SJSA1 (cell line): ENCODE data around the gene NSDHL. TPM values are rescaled to one million over a fixed set of nuclear protein-coding genes. Genes with fewer than 3 reads are reported as not detected.

Experiments used
- DNase-seq, 2 experiments: peaks; one replicate each; pipeline ENCODE4 v3.0.0-alpha.2; 2015 to 2020; ENCODE audit warnings: low spot score in 2 of 2, low read depth in 1 of 2
- H3K27ac ChIP-seq: fragments of 250-450 bp; sonication (Bioruptor Pico); 2 replicates; pipeline ENCODE4 v1.5.1; 2020; ENCODE audit warnings: mild to moderate bottlenecking, moderate library complexity
- H3K27me3 ChIP-seq: fragments of 250-450 bp; sonication (Bioruptor Pico); replicated peaks from 2 replicates; pipeline ENCODE4 v1.5.1; 2020; ENCODE audit warnings: mild to moderate bottlenecking, moderate library complexity
- H3K36me3 ChIP-seq: fragments of 250-450 bp; sonication (Bioruptor Pico); 2 replicates; pipeline ENCODE4 v1.5.1; 2020; ENCODE audit warnings: mild to moderate bottlenecking
- H3K4me1 ChIP-seq: fragments of 250-450 bp; sonication (Bioruptor Pico); replicated peaks from 2 replicates; pipeline ENCODE4 v1.6.1; 2021; ENCODE audit warnings: mild to moderate bottlenecking
- H3K4me3 ChIP-seq: fragments of 250-450 bp; sonication (Bioruptor Pico); 2 replicates; pipeline ENCODE4 v1.5.1; 2020; ENCODE audit warnings: mild to moderate bottlenecking
- H3K9me3 ChIP-seq: fragments of 250-450 bp; sonication (Bioruptor Pico); replicated peaks from 2 replicates; pipeline ENCODE4 v1.5.1; 2020; ENCODE audit warnings: mild to moderate bottlenecking
- total RNA-seq: library from RNA; depleted of rRNA; stranded (reverse); fragments of >200 nt; shearing (Covaris generic); gene quantifications from 2 replicates; pipeline ENCODE4 v1.2.3, GENCODE V29; 2014

The NSDHL gene
- total RNA-seq, 1 experiment from 2014 or later = 12.7 TPM

- no peak for DNase-seq
Measured at GRCh38 chrX:152861826-152862225, 31.0 kb downstream of the NSDHL start.

GRCh38 chrX:152865232-152865920 lies 34.5 kb downstream of the NSDHL start:
- 0 out of 2 replicates have a peak, but pooled peaks cover 4% of the 10 kb centered on the region for H3K4me1 ChIP-seq
- H3K36me3 ChIP-seq = peaks cover 6% of the 10 kb centered on the region; the same call in 1 of the 2 replicates
- H3K27ac ChIP-seq = no peak overlapping the region
- H3K27me3 ChIP-seq = no peaks in the 10 kb centered on the region
- no peak for DNase-seq
- H3K4me3 ChIP-seq = no peak overlapping the region
- no peaks in the 10 kb centered on the region for H3K9me3 ChIP-seq

More at GRCh38 chrX:152861826-152862225, 31.0 kb downstream of the NSDHL start:
- H3K27me3 ChIP-seq = no peaks in the 10 kb centered on the region
- H3K4me3 ChIP-seq = no peak overlapping the region
- no peak overlapping the region for H3K27ac ChIP-seq
- no peaks in the 10 kb centered on the region for H3K36me3 ChIP-seq
- 0 out of 2 replicates have a peak, but pooled peaks cover 4% of the 10 kb centered on the region for H3K4me1 ChIP-seq
- H3K9me3 ChIP-seq = no peaks in the 10 kb centered on the region

- Histone ChIP-seq H3K4me1 (0 out of 2 replicates have a peak, but pooled peaks cover 4% of the 10 kb centered on the region), H3K27ac (no peak overlapping the region), H3K36me3 (peaks cover 6% of the 10 kb centered on the region; the same call in 1 of the 2 replicates), H3K9me3 (no peaks in the 10 kb centered on the region), H3K4me3 (no peak overlapping the region), H3K27me3 (no peaks in the 10 kb centered on the region)
- no peak for DNase-seq
Measured at GRCh38 chrX:152866386-152866785, 35.5 kb downstream of the NSDHL start.

- no peak for DNase-seq
- H3K4me3 ChIP-seq = no peak overlapping the region
- H3K27ac ChIP-seq = no peak overlapping the region
- H3K4me1 ChIP-seq = no peaks in the 10 kb centered on the region
- H3K36me3 ChIP-seq = peaks cover 6% of the 10 kb centered on the region; the same call in 1 of the 2 replicates
- no peaks in the 10 kb centered on the region for H3K27me3 ChIP-seq
- no peaks in the 10 kb centered on the region for H3K9me3 ChIP-seq
Measured at GRCh38 chrX:152869972-152870371, 39.1 kb downstream of the NSDHL start.

DNA sequence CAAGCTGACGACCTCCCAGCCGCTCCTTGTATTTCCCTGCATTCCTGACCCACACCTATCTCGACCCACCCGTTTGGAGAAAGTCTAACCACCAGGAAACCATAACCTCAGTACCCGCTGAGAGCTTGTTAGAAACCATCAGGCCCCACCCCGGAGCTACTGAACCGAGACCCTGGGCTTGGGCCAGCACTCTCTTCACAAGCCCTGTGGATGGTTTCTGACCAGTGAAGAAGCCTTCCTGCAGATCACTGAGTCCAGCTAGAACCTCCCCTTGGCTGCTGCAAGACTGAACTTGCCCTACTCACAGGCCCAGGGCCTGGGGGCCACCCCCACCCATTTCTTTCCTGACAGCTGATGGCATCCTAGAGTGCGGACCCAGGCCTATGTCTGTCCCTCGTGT lies 40.4 kb downstream of the NSDHL start:
- Histone ChIP-seq H3K36me3 (peaks cover 6% of the 10 kb centered on the region; the same call in 1 of the 2 replicates), H3K27me3 (no peaks in the 10 kb centered on the region), H3K4me1 (no peaks in the 10 kb centered on the region), H3K4me3 (no peak overlapping the region), H3K9me3 (no peaks in the 10 kb centered on the region), H3K27ac (no peak overlapping the region)
- DNase-seq = no peak

DNA sequence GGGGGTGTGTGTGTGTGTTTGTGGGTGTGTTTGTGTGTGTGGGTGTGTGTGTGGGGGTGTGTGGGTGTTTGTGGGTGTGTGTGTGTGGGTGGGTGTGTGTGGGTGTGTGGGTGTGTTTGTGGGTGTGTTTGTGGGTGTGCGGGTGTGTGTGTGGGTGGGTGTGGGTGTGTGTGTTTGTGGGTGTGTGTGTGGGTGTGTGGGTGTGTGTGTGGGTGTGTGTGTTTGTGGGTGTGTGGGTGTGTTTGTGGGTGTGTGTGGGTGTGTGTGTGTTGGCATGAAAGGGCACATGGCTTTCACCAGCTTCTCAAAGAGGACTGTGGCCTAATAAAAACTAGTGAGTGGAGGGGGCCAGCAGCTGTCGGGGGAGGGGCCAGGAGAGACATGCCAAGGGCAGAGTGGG lies 41.7 kb downstream of the NSDHL start:
- peaks cover 6% of the 10 kb centered on the region; the same call in 1 of the 2 replicates for H3K36me3 ChIP-seq
- no peaks in the 10 kb centered on the region for H3K27me3 ChIP-seq
- no peak overlapping the region for H3K27ac ChIP-seq
- no peaks in the 10 kb centered on the region for H3K9me3 ChIP-seq
- DNase-seq = no peak
- no peaks in the 10 kb centered on the region for H3K4me1 ChIP-seq
- H3K4me3 ChIP-seq = no peak overlapping the region

GRCh38 chrX:152873361-152873760 lies 42.5 kb downstream of the NSDHL start:
- no peak for DNase-seq

GRCh38 chrX:152876931-152877840 lies 46.3 kb downstream of the NSDHL start:
- DNase-seq = no peak
- no peaks in the 10 kb centered on the region for H3K27me3 ChIP-seq
- no peak overlapping the region for H3K4me3 ChIP-seq
- no peak overlapping the region for H3K27ac ChIP-seq
- no peaks in the 10 kb centered on the region for H3K36me3 ChIP-seq
- H3K9me3 ChIP-seq = no peaks in the 10 kb centered on the region
- no peaks in the 10 kb centered on the region for H3K4me1 ChIP-seq

More at GRCh38 chrX:152873361-152873760, 42.5 kb downstream of the NSDHL start:
- Histone ChIP-seq H3K27ac (no peak overlapping the region), H3K9me3 (no peaks in the 10 kb centered on the region), H3K27me3 (no peaks in the 10 kb centered on the region), H3K36me3 (peaks cover 6% of the 10 kb centered on the region; the same call in 1 of the 2 replicates), H3K4me3 (no peak overlapping the region), H3K4me1 (no peaks in the 10 kb centered on the region)

DNA sequence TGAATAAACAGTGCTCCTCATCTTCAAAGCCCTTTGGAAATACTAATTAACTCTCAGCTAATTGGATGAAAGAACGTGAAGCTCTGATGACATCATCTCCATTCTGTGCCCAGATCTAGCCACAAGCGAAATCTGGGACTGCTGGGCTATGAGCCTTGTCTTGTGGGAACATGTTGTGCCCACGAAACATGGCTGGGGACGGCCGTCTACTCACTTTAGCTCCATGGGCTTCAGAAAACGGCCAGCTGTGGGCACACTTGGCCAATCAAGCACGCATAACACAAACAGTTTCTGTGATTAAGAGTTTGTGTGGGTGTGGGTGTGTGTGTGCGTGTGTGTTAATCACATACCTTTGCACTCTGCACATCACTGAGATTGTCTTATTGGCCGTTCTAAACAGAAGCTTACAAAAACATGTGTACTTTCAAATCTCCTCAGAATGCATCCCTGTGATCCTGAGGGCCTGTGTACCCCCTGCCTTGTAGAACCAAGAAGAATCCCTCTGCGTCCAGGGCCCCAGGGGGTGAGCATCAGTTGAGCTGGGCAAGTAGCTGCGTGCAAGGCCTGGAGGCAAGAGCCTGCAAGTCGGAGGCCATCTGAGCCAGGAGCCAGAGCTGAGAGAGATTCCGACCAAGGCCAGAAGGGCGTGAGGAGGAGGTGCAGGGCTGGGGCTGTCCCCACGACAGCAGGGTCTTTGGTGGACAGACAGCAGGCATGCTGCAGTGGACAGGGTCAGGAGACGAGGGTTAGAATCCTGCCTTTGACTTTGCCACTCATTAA lies 48.3 kb downstream of the NSDHL start:
- no peak for DNase-seq
- Histone ChIP-seq H3K36me3 (no peaks in the 10 kb centered on the region), H3K4me1 (no peaks in the 10 kb centered on the region), H3K27me3 (no peaks in the 10 kb centered on the region), H3K9me3 (no peaks in the 10 kb centered on the region), H3K4me3 (no peak overlapping the region), H3K27ac (no peak overlapping the region)

DNA sequence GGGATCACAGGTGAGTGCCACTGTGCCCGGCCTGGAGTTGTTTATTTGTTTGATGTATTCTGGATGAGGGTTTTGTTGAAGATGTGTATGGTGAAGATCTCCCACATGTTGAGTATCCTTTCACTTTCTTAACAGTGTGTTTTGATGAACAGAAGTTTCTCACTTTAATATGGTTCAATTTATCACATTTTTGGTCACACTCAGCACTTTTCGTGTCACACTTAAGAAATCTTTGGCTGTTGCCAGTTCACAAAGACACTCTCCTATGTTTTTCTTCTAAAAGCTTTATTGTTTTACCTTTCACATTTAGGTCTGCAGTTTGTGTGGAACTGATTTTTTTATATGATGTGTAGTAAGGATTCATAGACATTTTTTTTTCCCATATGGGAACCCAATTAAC lies 50.4 kb downstream of the NSDHL start:
- no peak for DNase-seq
- Histone ChIP-seq H3K36me3 (no peaks in the 10 kb centered on the region), H3K4me3 (no peak overlapping the region), H3K4me1 (no peaks in the 10 kb centered on the region), H3K9me3 (no peaks in the 10 kb centered on the region), H3K27me3 (no peaks in the 10 kb centered on the region), H3K27ac (no peak overlapping the region)

- Histone ChIP-seq H3K36me3 (no peaks in the 10 kb centered on the region), H3K27ac (no peak overlapping the region), H3K4me3 (no peak overlapping the region), H3K27me3 (no peaks in the 10 kb centered on the region), H3K9me3 (no peaks in the 10 kb centered on the region), H3K4me1 (no peaks in the 10 kb centered on the region)
- DNase-seq = no peak
Measured at GRCh38 chrX:152884171-152884570, 53.3 kb downstream of the NSDHL start.

GRCh38 chrX:152886716-152887115 lies 55.9 kb downstream of the NSDHL start:
- H3K4me1 ChIP-seq = no peaks in the 10 kb centered on the region
- H3K36me3 ChIP-seq = no peaks in the 10 kb centered on the region
- no peaks in the 10 kb centered on the region for H3K27me3 ChIP-seq
- DNase-seq = no peak
- no peak overlapping the region for H3K27ac ChIP-seq
- H3K4me3 ChIP-seq = no peak overlapping the region
- H3K9me3 ChIP-seq = no peaks in the 10 kb centered on the region

DNA sequence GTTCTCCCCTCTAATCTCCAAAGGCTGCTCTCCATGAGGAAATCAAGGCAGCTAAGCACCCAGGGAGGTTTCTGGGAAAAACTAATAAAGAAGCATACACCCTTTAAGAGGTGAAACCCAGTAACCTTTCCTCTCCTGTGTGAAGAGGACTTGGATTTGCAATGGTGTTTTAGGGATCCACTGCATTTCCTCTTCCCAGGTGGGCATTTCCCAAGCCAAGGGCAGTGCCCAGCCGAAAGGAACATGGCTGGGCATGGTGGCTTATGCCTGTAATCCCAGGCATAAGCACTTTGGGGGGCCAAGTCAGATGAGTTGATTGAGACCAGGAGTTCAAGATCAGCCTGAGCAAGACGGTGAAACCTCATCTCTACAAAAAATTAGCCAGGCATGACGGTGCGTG lies 61.6 kb downstream of the NSDHL start:
- H3K27ac ChIP-seq = no peak overlapping the region
- H3K36me3 ChIP-seq = no peaks in the 10 kb centered on the region
- DNase-seq = no peak
- no peaks in the 10 kb centered on the region for H3K27me3 ChIP-seq
- H3K9me3 ChIP-seq = no peaks in the 10 kb centered on the region
- H3K4me3 ChIP-seq = no peak overlapping the region
- peaks cover 24% of the 10 kb centered on the region for H3K4me1 ChIP-seq
